Upper lobe of right lung (tissue), 1 donor: ENCODE measurements around the gene NDEL1. TPM values are rescaled to one million over a fixed set of nuclear protein-coding genes. Genes with fewer than 3 reads are reported as not detected.

Source experiments
- ATAC-seq: fragments of 200-7000 bp; cut with Tn5 transposase; one replicate; pipeline ENCODE4 v1.9.1; 2020; ENCODE audit warnings: mild to moderate bottlenecking, moderate library complexity
- DNase-seq: peaks from one replicate; pipeline ENCODE4 v3.0.0-alpha.2; 2020
- H3K27ac ChIP-seq: fragments of 200-600 bp; one replicate; pipeline ENCODE4 v1.8.0; 2022
- H3K27me3 ChIP-seq: fragments of 200-600 bp; one replicate; pipeline ENCODE4 v1.8.0; 2022; ENCODE audit warnings: mild to moderate bottlenecking
- H3K36me3 ChIP-seq: fragments of 200-600 bp; one replicate; pipeline ENCODE4 v1.8.0; 2022
- H3K4me1 ChIP-seq: fragments of 200-600 bp; one replicate; pipeline ENCODE4 v1.8.0; 2022
- H3K4me3 ChIP-seq: fragments of 200-600 bp; one replicate; pipeline ENCODE4 v1.8.0; 2022; ENCODE audit warnings: mild to moderate bottlenecking
- H3K9me3 ChIP-seq: fragments of 200-600 bp; one replicate; pipeline ENCODE4 v1.8.0; 2022
- CTCF ChIP-seq: fragments of 200-600 bp; IDR thresholded peaks from one replicate; pipeline ENCODE4 v1.8.0; 2022; ENCODE audit warnings: antibody characterized with exemption
- intact Hi-C: fragments of 100-400 bp; cut with DNase I; formaldehyde crosslinking; loops from one replicate; pipeline ENCODE4 v1.11.0; 2022
- total RNA-seq: library from RNA; stranded (reverse); fragmentation: NEBNext Ultra II Directional; extraction: Animal tissue kit (Norgen Biotek cat#: 25700); gene quantifications from one replicate; pipeline ENCODE4 v1.2.1, GENCODE V29; 2021
- donor health status: DM: no; HTN: yes; CAD: no; lungs with severe emphysema.

The NDEL1 gene
- total RNA-seq, 1 donor from 2014 or later, result 80.6 TPM

GRCh38 chr17:8458128-8458527, 22.4 kb downstream of the NDEL1 start:
- no peak for DNase-seq
- Histone ChIP-seq H3K4me1 (no peaks in the 10 kb centered on the region), H3K4me3 (no peak overlapping the region), H3K9me3 (no peaks in the 10 kb centered on the region), H3K27me3 (no peaks in the 10 kb centered on the region), H3K27ac (no peak overlapping the region), H3K36me3 (peaks cover 99% of the 10 kb centered on the region)
- ATAC-seq, result no peak
- TF ChIP-seq CTCF, result no peak
- intact Hi-C loops, result no loop called here

GRCh38 chr17:8459107-8459506, 23.4 kb downstream of the NDEL1 start:
- DNase-seq, result no peak
- Histone ChIP-seq H3K9me3 (no peaks in the 10 kb centered on the region), H3K4me3 (no peak overlapping the region), H3K27me3 (no peaks in the 10 kb centered on the region), H3K36me3 (peaks cover 100% of the 10 kb centered on the region), H3K27ac (no peak overlapping the region), H3K4me1 (no peaks in the 10 kb centered on the region)
- ATAC-seq, result no peak
- TF ChIP-seq CTCF, result no peak
- intact Hi-C loops, result no loop called here

GRCh38 chr17:8459831-8460230, 24.1 kb downstream of the NDEL1 start:
- Histone ChIP-seq H3K36me3 (peaks cover 96% of the 10 kb centered on the region), H3K4me1 (no peaks in the 10 kb centered on the region), H3K27me3 (no peaks in the 10 kb centered on the region), H3K27ac (no peak overlapping the region), H3K4me3 (no peak overlapping the region), H3K9me3 (no peaks in the 10 kb centered on the region)
- DNase-seq (no peak), ATAC-seq (no peak)
- no peak for TF ChIP-seq CTCF
- intact Hi-C loops, result no loop called here

GRCh38 chr17:8462564-8462963, 26.9 kb downstream of the NDEL1 start:
- H3K4me1 ChIP-seq, result peaks cover 11% of the 10 kb centered on the region
- H3K36me3 ChIP-seq, result peaks cover 77% of the 10 kb centered on the region
- no peak for ATAC-seq

GRCh38 chr17:8463099-8463498, 27.4 kb downstream of the NDEL1 start:
- H3K27ac ChIP-seq, result no peak overlapping the region
- TF ChIP-seq CTCF, result no peak
- ATAC-seq (peak; percentile 42), DNase-seq (no peak)
- peaks cover 11% of the 10 kb centered on the region for H3K4me1 ChIP-seq
- H3K27me3 ChIP-seq, result no peaks in the 10 kb centered on the region
- intact Hi-C loops, result no loop called here
- H3K9me3 ChIP-seq, result no peaks in the 10 kb centered on the region
- peaks cover 77% of the 10 kb centered on the region for H3K36me3 ChIP-seq
- no peak overlapping the region for H3K4me3 ChIP-seq

More at GRCh38 chr17:8462564-8462963, 26.9 kb downstream of the NDEL1 start:
- no peak overlapping the region for H3K27ac ChIP-seq
- H3K4me3 ChIP-seq, result no peak overlapping the region
- no peaks in the 10 kb centered on the region for H3K27me3 ChIP-seq
- TF ChIP-seq CTCF, result no peak
- intact Hi-C loops, result no loop called here
- H3K9me3 ChIP-seq, result no peaks in the 10 kb centered on the region
- no peak for DNase-seq

- Histone ChIP-seq H3K4me1 (peaks cover 11% of the 10 kb centered on the region), H3K36me3 (peaks cover 72% of the 10 kb centered on the region), H3K27me3 (no peaks in the 10 kb centered on the region), H3K4me3 (no peak overlapping the region), H3K27ac (no peak overlapping the region), H3K9me3 (no peaks in the 10 kb centered on the region)
- intact Hi-C loops, result no loop called here
- no peak for ATAC-seq
- no peak for DNase-seq
- no peak for TF ChIP-seq CTCF
These were observed 29.3 kb downstream of the NDEL1 start for GRCh38 chr17:8464941-8465340.
